Measurements from ENCODE around the gene ARRB2. TPM values are rescaled to one million over a fixed set of nuclear protein-coding genes. Genes with fewer than 3 reads are reported as not detected.

ARRB2 gene
- total and polyA plus RNA-seq, 2 of the 13 experiments (the other 11 are each of a cell fraction or from before 2014, with no cell fraction given), result 21.5 to 49.2 TPM

GRCh38 chr17:4739122-4740024 is 28.9 kb downstream of the ARRB2 start, which contains the start of the genes CXCL16 and ZMYND15 (continued):
- peak; percentile 64; the same call in 1 of the 2 replicates for TF ChIP-seq ZNF142 (CRISPR knock-in tag; IDR thresholded peaks at IDR 0.05)
- TF ChIP-seq ZFX (CRISPR knock-in tag; IDR thresholded peaks at IDR 0.05; ENCODE audit: low read depth), result peak; percentile 81
- peak; percentile 77; the same call in 1 of the 2 replicates for TF ChIP-seq MTA1 (CRISPR knock-in tag; IDR thresholded peaks at IDR 0.05; ENCODE audit: borderline replicate concordance)
- peak; percentile 60; the same call in 1 of the 2 replicates for TF ChIP-seq ARID2 (CRISPR knock-in tag; IDR thresholded peaks at IDR 0.05; ENCODE audit: borderline replicate concordance)
- TF ChIP-seq NONO (IDR thresholded peaks at IDR 0.05), result no peak
- TF ChIP-seq NONO (CRISPR knock-in tag; conservative IDR thresholded peaks at IDR 0.05), result peak; percentile 37; the same call in 1 of the 2 replicates
- TF ChIP-seq GTF3A (CRISPR knock-in tag; conservative IDR thresholded peaks at IDR 0.05), result 0 out of 2 replicates have a peak, but pooled peaks have one; percentile 64
- no peak for TF ChIP-seq KMT2A (CRISPR knock-in tag; IDR thresholded peaks at IDR 0.05)
- no peak for TF ChIP-seq ADNP (CRISPR knock-in tag; IDR thresholded peaks at IDR 0.05)
- TF ChIP-seq SUZ12 (IDR thresholded peaks at IDR 0.05; ENCODE audit: low read depth, low read length), result no peak
- peak; percentile 94 for TF ChIP-seq ZNF687 (CRISPR knock-in tag; IDR thresholded peaks at IDR 0.05)
- TF ChIP-seq TFAP4 (IDR thresholded peaks at IDR 0.05; ENCODE audit: borderline replicate concordance, low read depth), result peak; percentile 44; the same call in 1 of the 2 replicates
- no peak for TF ChIP-seq ZHX1 (CRISPR knock-in tag; IDR thresholded peaks at IDR 0.05; ENCODE audit: low read depth)
- no peak for TF ChIP-seq NFRKB (IDR thresholded peaks at IDR 0.05)

All from HepG2 (cell line).